Measurements from ENCODE around the gene ERBB4.

The ERBB4 gene

DNA sequence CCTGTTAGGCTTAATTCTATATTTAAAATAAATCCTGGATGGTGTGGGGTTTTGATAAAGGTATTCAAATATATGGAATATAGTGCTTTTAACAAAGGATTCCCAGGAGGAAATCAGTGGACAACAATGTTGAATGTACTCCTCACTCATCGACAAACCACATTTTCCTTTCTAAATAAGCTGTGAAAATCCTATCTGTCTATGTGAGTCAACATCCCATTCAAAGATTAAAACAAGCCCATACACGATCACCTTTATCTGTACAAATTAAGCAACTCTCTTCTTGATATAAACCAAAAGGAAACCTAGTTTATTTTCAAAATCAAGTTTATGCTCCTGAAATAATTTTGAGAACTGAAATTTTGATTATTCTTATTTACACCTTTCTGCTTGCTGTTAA, 153.4 kb downstream of the ERBB4 start:
- no peak for TF ChIP-seq CTCF (IDR thresholded peaks at IDR 0.05)

DNA sequence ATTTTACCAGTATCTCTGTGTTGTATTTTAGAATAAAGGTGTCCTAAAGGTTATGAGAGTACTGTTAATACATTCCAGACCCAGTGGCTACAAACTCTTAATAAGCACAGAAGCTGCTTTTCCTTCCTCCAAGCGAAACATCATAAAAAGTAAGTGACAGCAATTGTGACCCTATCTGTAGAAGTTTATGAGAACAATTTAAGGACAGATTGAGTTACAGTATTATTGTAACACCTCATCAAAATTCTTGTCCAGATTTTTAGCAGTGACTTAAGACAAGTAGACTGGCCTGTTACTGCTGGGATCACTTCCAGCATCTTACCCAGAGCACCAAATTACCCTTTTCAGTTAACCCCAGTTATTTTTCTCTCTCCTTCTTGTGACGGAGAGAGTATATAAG, 154.6 kb downstream of the ERBB4 start:
- no peak for TF ChIP-seq CTCF (IDR thresholded peaks at IDR 0.05)

- no peak for TF ChIP-seq CTCF (IDR thresholded peaks at IDR 0.05)
These were observed 157.0 kb downstream of the ERBB4 start for GRCh38 chr2:212381428-212382102.

DNA sequence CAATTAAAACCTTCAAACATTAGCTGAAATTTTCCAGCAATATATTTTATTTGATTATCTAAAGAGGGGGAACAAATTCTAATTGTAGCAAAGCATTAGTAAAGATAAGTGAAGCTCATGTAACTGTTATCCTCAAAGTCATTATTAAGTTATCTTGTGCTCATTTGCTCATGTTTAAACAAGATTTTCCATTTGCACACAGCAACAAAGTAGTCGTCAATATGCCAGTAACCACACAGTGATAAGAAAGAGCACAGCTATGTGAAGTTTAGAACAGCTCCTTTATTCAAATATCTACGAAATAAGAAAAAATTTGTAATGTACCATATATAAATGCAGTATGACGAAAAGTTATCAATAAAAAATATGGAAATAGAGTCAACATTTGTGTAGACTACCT, 159.5 kb downstream of the ERBB4 start:
- no peak for TF ChIP-seq CTCF (IDR thresholded peaks at IDR 0.05)

GRCh38 chr2:212367431-212367830, 171.2 kb downstream of the ERBB4 start:
- TF ChIP-seq CTCF (IDR thresholded peaks at IDR 0.05), result no peak

DNA sequence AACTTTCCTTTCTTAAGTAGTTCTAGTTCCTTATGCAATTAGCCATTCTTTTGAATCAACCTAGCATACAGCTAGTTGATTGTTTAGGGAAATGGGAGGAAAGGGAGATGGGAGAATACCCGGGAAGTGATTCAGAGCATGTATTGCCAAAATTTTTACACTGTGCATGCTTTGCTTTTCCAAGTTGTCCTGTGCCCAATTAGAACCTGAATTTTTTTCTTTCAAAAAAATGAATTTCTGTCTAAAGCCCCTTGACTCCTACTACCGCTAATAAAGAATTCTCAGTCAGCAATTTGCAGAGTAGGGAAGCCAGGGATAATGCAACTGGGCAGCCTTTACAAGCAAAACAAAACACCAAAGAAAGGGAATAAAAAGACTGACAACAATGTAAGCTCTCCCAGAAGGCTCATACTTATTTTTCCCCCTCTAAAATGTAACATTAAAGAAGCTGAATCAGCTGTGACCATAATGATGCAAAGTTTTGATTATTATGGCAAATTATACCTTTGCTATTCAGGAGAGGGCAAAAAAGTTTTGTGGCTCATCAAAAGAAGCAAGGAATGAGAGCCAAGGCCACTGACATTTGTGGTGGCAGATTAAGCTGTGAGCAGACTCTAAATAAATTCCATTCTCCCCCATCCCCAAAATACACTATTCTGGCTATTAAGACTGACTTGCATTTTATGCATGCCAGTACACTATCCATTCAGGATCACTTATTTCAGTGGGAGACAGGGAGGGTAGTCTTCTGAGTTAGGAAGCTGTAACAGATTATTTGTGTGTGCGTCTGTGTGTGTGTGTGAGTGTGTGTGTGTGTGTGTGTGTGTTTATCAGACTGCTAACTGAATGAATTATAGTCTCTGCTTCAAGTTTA, 174.3 kb downstream of the ERBB4 start:
- TF ChIP-seq CTCF (IDR thresholded peaks at IDR 0.05), result no peak

- TF ChIP-seq CTCF (IDR thresholded peaks at IDR 0.05), result no peak
These were observed 177.3 kb downstream of the ERBB4 start for GRCh38 chr2:212361174-212361756.
